Adrenal gland (tissue), 12 donors: ENCODE results near the gene GRIK1. TPM values are rescaled to one million over a fixed set of nuclear protein-coding genes. Genes with fewer than 3 reads are reported as not detected.

ENCODE experiments used
- DNase-seq, 7 donors: peaks; one replicate each; pipeline ENCODE4 v3.0.0-alpha.2; 2019 to 2020
- H3K27ac ChIP-seq, 5 donors: fragments of 200-600 bp; sonication (generic) in 4 of 5; 1 replicate in 3 of 5; 2 replicates in 2 of 5; pipeline versions ENCODE4 v1.5.1 to v1.8.0; 2016 to 2020; ENCODE audit warnings: mild to moderate bottlenecking in 1 of 5
- H3K27me3 ChIP-seq: fragments of 200-600 bp; 2 replicates; pipeline ENCODE4 v1.8.0; 2021
- H3K36me3 ChIP-seq, 2 donors: fragments of 200-600 bp; replicated peaks in 1 of 2; 1 replicate in 1 of 2; 2 replicates in 1 of 2; pipeline versions ENCODE4 v1.5.1 to v1.8.0; 2018 to 2022
- H3K4me1 ChIP-seq, 2 donors: fragments of 200-600 bp; replicated peaks in 1 of 2; 1 replicate in 1 of 2; 2 replicates in 1 of 2; pipeline versions ENCODE4 v1.5.1 to v1.8.0; 2018 to 2021
- H3K4me3 ChIP-seq, 4 donors: fragments of 200-600 bp; sonication (generic) in 3 of 4; one replicate each; pipeline ENCODE4 v1.5.1; 2016 to 2018
- H3K9me3 ChIP-seq, 3 donors: fragments of 200-600 bp; sonication (generic) in 1 of 3; replicated peaks in 1 of 3; 1 replicate in 2 of 3; 2 replicates in 1 of 3; pipeline versions ENCODE4 v1.5.1 to v1.8.0; 2016 to 2021
- CTCF ChIP-seq, 6 experiments: fragments of 450-650 bp in 4 of 6; fragments of 200-600 bp in 2 of 6; sonication (generic) in 1 of 6; IDR thresholded peaks; 1 replicate in 5 of 6; 2 replicates in 1 of 6; pipeline versions ENCODE4 v1.5.1 to v1.8.0; 2016 to 2021; ENCODE audit warnings: antibody characterized with exemption in 6 of 6, mild to moderate bottlenecking in 2 of 6, moderate library complexity in 1 of 6
- POLR2A ChIP-seq, 2 donors: fragments of 450-650 bp; IDR thresholded peaks; one replicate each; pipeline ENCODE4 v1.6.1; 2017; ENCODE audit warnings: antibody characterized with exemption in 2 of 2, mild to moderate bottlenecking in 2 of 2, moderate library complexity in 1 of 2
- WGBS, 4 donors: extraction: QIAGEN DNeasy Blood & Tissue Kit in 2 of 4; methylation state at CpG; one replicate each; pipeline versions ENCODE4 v1.1.5 to v1.1.7; 2013 to 2017; 5-methylcytosine and 5-hydroxymethylcytosine counted together
- intact Hi-C, 2 donors: fragments of 100-400 bp; cut with DNase I; formaldehyde crosslinking; loops; one replicate each; pipeline versions ENCODE4 v1.14.1 to v1.15.0; 2022 to 2023
- polyA plus RNA-seq, 3 donors: library from polyadenylated mRNA; stranded (reverse); fragments of 200-250 nt in 2 of 3; fragments of 350-450 nt in 1 of 3; fragmentation: Illumina TruSeq in 1 of 3; extraction: RNeasy Lipid Tissue Mini Kit (QIAGEN cat#74804) in 1 of 3; gene quantifications; one replicate each; pipeline ENCODE4 v1.2.3, GENCODE V29; 2013 to 2014
- total RNA-seq, 9 donors: library from RNA; depleted of rRNA in 4 of 9; stranded (reverse); fragments of >200 nt in 4 of 9; fragments of 120-200 nt in 1 of 9; fragmentation: NEBNext Ultra II Directional in 1 of 9; extraction: Animal tissue kit (Norgen Biotek cat#: 25700) in 1 of 9; gene quantifications; one replicate each; pipeline versions ENCODE4 v1.1.0 to v1.2.4, GENCODE V29; 2013 to 2023
- donor health status: healthy with polysubstance abuse.
- donor health status: Bipolar disorder and iron deficiency.
- donor health status: DM: yes; HTN: yes; CAD: no.
- donor health status: DM: no; HTN: no; CAD: no.
- donor health status: DM: no; HTN: no; CAD: no.
- donor health status: DM: yes; HTN: yes; CAD: no.

GRIK1 gene
- total and polyA plus RNA-seq, 12 donors = 0.23 to 47.4 (median 8.1) TPM; not detected in 3

- WGBS, 4 donors = 71 to 80% (median 76%) methylated on average over 1 of the region's 1 CpG
- H3K27ac ChIP-seq = no peak overlapping the region
- H3K4me1 ChIP-seq = no peaks in the 10 kb centered on the region
- no peaks in the 10 kb centered on the region for H3K9me3 ChIP-seq
- DNase-seq = no peak
- no peak for TF ChIP-seq CTCF (IDR thresholded peaks at IDR 0.05)
- TF ChIP-seq POLR2A (IDR thresholded peaks at IDR 0.05) = no peak
- intact Hi-C loops = no loop called here
- no peak overlapping the region for H3K4me3 ChIP-seq
- H3K27me3 ChIP-seq = no peaks in the 10 kb centered on the region
- no peaks in the 10 kb centered on the region for H3K36me3 ChIP-seq
These were observed 235.1 kb downstream of the GRIK1 start for GRCh38 chr21:29704719-29705118.

GRCh38 chr21:29701676-29702075, 238.1 kb downstream of the GRIK1 start:
- no peak overlapping the region for H3K4me3 ChIP-seq
- no peaks in the 10 kb centered on the region for H3K27me3 ChIP-seq
- TF ChIP-seq CTCF (IDR thresholded peaks at IDR 0.05) = no peak
- TF ChIP-seq POLR2A (IDR thresholded peaks at IDR 0.05) = no peak
- intact Hi-C loops = no loop called here
- no peaks in the 10 kb centered on the region for H3K36me3 ChIP-seq
- 83 to 95% (median 88%) methylated on average over 5 of the region's 5 CpGs for WGBS, 4 donors
- DNase-seq = no peak
- H3K4me1 ChIP-seq = no peaks in the 10 kb centered on the region
- no peaks in the 10 kb centered on the region for H3K9me3 ChIP-seq
- no peak overlapping the region for H3K27ac ChIP-seq

GRCh38 chr21:29697555-29698193, 242.1 kb downstream of the GRIK1 start:
- WGBS, 4 donors = 58 to 63% (median 60%) methylated on average over 7 of the region's 7 CpGs
- intact Hi-C loops = no loop called here
- Histone ChIP-seq H3K4me3 (no peak overlapping the region), H3K27ac (no peak overlapping the region), H3K9me3 (no peaks in the 10 kb centered on the region), H3K4me1 (no peaks in the 10 kb centered on the region), H3K27me3 (no peaks in the 10 kb centered on the region), H3K36me3 (no peaks in the 10 kb centered on the region)
- TF ChIP-seq POLR2A (IDR thresholded peaks at IDR 0.05) (no peak), CTCF (IDR thresholded peaks at IDR 0.05) (no peak)
- no peak for DNase-seq

GRCh38 chr21:29696937-29697336, 242.9 kb downstream of the GRIK1 start:
- Histone ChIP-seq H3K36me3 (no peaks in the 10 kb centered on the region), H3K4me1 (no peaks in the 10 kb centered on the region), H3K4me3 (no peak overlapping the region), H3K9me3 (no peaks in the 10 kb centered on the region), H3K27ac (no peak overlapping the region), H3K27me3 (no peaks in the 10 kb centered on the region)
- no peak for DNase-seq
- 78 to 89% (median 85%) methylated on average over 1 of the region's 1 CpG for WGBS, 4 donors
- no peak for TF ChIP-seq CTCF (IDR thresholded peaks at IDR 0.05)
- no peak for TF ChIP-seq POLR2A (IDR thresholded peaks at IDR 0.05)
- intact Hi-C loops = no loop called here
